Occipital lobe (tissue), 2 donors: Measurements from ENCODE around the gene SULT6B1. TPM values are rescaled to one million over a fixed set of nuclear protein-coding genes. Genes with fewer than 3 reads are reported as not detected.

Source experiments
- DNase-seq: peaks from one replicate; lab custom pipeline; 2025; lab: John Stamatoyannopoulos, UW
- total RNA-seq: library from RNA; depleted of rRNA; stranded (reverse); fragments of >200 nt; gene quantifications from one replicate; pipeline ENCODE4 v1.2.3, GENCODE V29; 2014

SULT6B1 gene
- total RNA-seq, 1 donor from 2014 or later: not detected

DNA sequence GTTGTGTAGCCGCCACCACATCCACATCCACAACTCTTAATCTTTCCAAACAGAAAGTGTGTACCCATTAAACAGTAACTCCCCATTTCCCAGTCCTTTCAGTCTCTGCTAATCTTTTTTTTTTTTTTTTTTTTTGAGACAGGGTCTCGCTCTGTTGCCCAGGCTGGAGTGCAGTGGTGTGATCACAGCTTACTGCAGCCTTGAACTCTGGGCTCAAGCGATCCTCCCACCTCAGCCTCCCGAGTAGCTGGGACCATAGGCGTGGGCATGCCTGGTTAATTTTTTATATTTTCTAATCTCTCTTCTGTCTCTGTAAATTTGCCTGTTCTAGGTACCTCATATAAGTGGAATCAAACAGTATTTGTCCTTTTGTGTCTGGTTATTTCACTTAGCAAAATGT lies 35.2 kb downstream of the SULT6B1 start:
- no peak for DNase-seq

DNA sequence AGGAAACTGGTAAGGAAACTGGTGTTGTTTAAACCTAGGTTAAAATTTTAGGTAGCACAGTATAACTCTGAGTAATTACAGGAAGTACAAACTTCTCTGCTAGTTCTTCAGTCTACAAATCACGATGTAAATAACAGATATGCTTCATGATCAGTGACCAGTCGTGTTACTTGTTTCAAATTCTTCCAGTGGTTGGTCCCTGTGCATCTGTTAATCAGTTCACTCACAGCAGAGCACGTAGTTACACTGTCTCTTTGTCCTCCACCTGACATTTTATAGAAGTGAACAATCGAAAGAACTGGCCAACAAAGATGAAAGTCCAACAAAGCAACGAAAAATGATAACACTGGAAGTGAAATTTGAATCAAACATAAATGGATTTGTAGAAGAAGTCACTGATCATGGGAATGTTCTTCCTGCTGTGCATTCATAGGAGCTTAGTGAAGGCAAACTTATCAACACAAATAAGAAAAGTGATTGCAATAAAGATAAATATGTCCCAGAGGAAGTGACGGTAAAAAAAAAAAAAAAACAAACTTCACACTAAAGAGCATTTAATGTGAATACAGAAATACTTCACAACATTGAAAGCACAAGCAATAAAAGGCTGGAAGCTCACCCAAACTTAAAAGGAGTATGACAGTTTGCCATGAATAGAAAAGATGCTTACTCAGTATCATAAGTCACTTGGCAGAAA lies 38.7 kb downstream of the SULT6B1 start:
- DNase-seq: no peak

DNA sequence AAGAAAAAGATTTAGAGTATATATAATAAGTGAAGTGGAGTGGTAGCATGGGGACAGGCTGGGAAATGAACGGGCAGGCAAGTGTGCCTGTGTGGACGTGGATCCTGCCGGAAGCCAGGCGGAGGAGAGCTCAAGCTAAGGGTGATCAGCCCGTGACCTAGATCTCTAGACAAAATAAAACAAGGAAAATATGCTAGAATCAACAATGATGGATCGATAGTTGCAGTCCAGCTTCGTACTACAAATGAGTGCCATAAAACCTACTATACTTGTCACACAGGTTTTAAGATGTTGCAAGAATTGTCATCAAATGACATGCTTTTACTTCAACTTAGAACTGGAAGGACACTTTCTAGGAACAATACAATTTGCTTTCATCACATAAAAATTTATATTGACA lies 40.1 kb downstream of the SULT6B1 start:
- no peak for DNase-seq

DNA sequence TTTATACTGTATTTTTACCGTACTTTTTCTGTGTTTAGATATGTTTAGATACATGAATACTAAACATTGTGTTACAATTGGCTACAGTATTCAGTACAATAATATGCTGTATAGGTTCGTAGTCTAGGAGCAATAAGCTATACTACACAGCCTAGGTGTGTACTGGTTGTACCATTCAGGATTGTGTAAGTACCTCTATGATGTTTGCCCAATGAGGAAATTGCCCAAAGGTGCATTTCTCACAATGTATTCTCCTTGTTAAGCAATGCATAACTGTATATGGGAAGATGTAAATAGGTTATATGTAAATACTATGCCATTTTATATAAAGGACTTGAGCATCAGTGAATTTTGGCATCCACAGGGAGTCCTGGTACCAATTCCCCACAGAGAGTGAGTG lies 42.4 kb downstream of the SULT6B1 start:
- no peak for DNase-seq

DNA sequence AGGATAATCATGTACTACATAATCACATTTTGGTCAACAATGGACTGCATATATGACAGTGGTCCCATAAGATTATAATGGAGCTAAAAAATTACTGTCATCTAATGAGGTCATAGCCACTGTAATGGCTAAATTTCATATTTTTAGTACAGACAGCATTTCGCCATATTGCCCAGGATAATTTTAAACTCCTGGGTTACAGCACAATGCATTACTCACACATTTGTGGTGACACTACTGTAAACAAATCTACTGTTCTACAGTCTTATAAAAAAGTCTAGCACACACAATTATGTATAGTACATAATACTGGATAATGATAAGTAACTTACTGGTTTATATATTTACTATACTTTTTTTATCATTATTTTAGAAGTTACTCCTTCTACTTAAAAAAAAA lies 44.5 kb downstream of the SULT6B1 start:
- no peak for DNase-seq

DNA sequence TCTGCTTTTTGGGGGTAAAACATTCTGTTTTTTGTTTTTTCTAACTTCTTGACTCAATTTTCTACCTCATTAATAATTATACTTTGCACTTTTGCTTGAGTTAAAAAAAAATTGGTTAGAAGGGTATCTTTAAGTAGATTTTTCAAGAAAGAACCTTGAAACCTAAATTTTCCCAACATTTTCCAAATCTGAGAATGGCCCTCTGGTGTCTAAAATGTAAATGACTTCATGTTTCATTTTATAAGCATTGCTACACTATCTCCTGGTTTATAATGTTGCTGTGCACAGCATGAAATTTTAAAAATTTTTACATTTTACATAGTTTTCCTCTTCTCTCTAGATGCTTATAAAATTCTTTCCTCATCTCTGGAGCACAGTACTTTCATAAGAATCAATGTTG lies 45.9 kb downstream of the SULT6B1 start:
- no peak for DNase-seq

DNA sequence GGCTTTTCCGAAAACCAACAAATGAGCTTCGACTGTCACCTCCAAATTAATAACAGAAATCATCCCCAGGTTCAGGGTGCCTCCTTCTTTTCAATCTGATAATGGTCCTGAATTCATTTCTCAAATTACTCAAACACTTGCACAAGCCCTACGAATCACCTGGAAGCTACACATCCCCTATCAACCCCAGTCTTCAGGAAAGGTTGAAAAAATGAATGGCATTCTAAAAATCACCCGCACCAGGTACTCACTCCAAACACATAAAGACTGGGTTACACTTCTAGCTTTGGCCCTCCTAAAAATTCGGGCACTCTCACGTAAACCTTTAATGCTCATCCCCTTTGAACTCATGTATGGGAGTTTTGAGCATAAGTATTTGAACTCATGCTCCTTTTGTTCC lies 55.6 kb downstream of the SULT6B1 start:
- DNase-seq: no peak

DNA sequence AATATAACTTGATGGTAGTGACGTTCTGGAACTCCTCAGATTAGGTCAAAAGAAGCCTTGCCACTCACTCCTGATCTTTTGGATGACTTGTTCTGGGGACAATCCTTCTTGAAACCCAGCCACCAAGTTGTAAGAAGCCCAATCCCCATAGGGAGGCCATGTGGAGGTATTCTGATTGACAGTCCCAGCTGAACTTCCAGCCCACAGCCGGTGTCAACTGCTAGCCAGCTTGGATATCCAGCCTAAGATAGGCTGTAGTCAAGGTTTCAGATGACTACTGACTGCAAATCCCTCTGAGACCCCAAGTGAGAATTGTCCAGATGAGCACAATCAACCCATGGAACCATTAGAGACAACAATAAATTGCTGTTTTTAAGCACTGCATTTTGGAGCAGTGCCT lies 63.1 kb downstream of the SULT6B1 start:
- DNase-seq: no peak

DNA sequence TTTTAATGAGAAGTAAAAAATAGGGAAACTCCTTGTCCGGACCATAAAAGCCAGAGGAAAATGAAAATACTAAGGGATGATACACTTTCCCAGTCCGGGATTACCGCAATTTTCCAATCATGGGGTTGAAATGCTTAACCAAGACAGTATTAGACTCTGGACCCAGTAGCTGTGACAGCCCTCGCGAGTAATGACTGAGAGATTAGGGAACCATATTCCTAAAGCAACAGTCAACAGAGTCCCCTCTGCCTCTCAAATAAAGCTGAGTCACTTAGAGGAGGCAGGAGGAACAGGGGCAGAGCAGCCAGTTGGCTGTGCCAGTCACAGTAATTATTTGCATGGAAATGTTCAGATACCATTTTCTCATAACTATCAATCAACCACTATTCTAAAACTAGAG lies 69.3 kb downstream of the SULT6B1 start:
- DNase-seq: no peak

Other genes starting within 250 kb of the SULT6B1 start
- gene STRN, start 222.1 kb downstream of the SULT6B1 start, total RNA-seq: 30.9 TPM
- gene HEATR5B, start 104.3 kb downstream of the SULT6B1 start, total RNA-seq: 126 TPM
- gene GPATCH11, start 104.2 kb downstream of the SULT6B1 start, total RNA-seq: 20.9 TPM
- gene EIF2AK2, start 31.7 kb downstream of the SULT6B1 start, total RNA-seq: 48.7 TPM
- gene CEBPZOS, start 7.8 kb upstream of the SULT6B1 start, total RNA-seq: 24.5 TPM
- 65.0 TPM for gene CEBPZ, start 42.9 kb upstream of the SULT6B1 start, total RNA-seq
- 36.2 TPM for gene NDUFAF7, start 43.0 kb upstream of the SULT6B1 start, total RNA-seq
- gene PRKD3, start 136.2 kb upstream of the SULT6B1 start, total RNA-seq: 29.9 TPM
- gene QPCT, start 156.0 kb upstream of the SULT6B1 start, total RNA-seq: 5.9 TPM